ENCODE results near the gene IRX4. TPM values are rescaled to one million over a fixed set of nuclear protein-coding genes. Genes with fewer than 3 reads are reported as not detected.

The IRX4 gene
- total and polyA plus RNA-seq, 4 donors: not detected

GRCh38 chr5:1852324-1852947, 30.3 kb downstream of the IRX4 start:
- H3K9me3 ChIP-seq (ENCODE audit: control insufficient read depth in 4 of 4, low read length in 3 of 4): no peaks in the 10 kb centered on the region
- H3K27me3 ChIP-seq (ENCODE audit: control insufficient read depth in 4 of 4, insufficient read depth in 4 of 4, low read length in 3 of 4): peaks cover 0 to 9% (median 2%) of the 10 kb centered on the region in 4 donors
- no peak overlapping the region for H3K9ac ChIP-seq (ENCODE audit: low read depth in 1 of 2, low read length in 2 of 2)
- no peak overlapping the region for H3K4me3 ChIP-seq (ENCODE audit: low read depth in 1 of 3, low read length in 3 of 3)
- no peak for DNase-seq (ENCODE audit: low spot score)
- H3K4me1 ChIP-seq (ENCODE audit: control insufficient read depth in 4 of 4, insufficient read depth in 4 of 4, low read length in 3 of 4): no peaks in the 10 kb centered on the region
- WGBS: 68% methylated on average over 23 of the region's 23 CpGs
- H3K36me3 ChIP-seq (ENCODE audit: control insufficient read depth in 4 of 4, insufficient read depth in 3 of 4, low read depth in 1 of 4, low read length in 3 of 4): no peaks in the 10 kb centered on the region
- no peak overlapping the region for H3K27ac ChIP-seq (ENCODE audit: low read depth in 1 of 2, low read length in 2 of 2)
- TF ChIP-seq MAX (IDR thresholded peaks at IDR 0.05) (no peak), YY1 (IDR thresholded peaks at IDR 0.05) (no peak), HNF4A (conservative IDR thresholded peaks at IDR 0.05) (no peak), GABPA (IDR thresholded peaks at IDR 0.05 in 1 of 2, conservative IDR thresholded peaks at IDR 0.05 in 1 of 2) (no peak), SP1 (IDR thresholded peaks at IDR 0.05) (no peak), RXRA (IDR thresholded peaks at IDR 0.05) (no peak), JUND (IDR thresholded peaks at IDR 0.05) (no peak), RAD21 (IDR thresholded peaks at IDR 0.05) (no peak), EGR1 (IDR thresholded peaks at IDR 0.05; ENCODE audit: low read depth in 2 of 2) (no peak), TAF1 (conservative IDR thresholded peaks at IDR 0.05) (no peak), HNF4G (IDR thresholded peaks at IDR 0.05) (no peak), FOXA2 (IDR thresholded peaks at IDR 0.05) (no peak), NR2F2 (IDR thresholded peaks at IDR 0.05) (no peak), FOXA1 (IDR thresholded peaks at IDR 0.05) (no peak)
- TF ChIP-seq, protein P1, sequence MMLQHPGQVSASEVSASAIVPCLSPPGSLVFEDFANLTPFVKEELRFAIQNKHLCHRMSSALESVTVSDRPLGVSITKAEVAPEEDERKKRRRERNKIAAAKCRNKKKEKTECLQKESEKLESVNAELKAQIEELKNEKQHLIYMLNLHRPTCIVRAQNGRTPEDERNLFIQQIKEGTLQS (IDR thresholded peaks at IDR 0.05): no peak
- TF ChIP-seq, protein P2, sequence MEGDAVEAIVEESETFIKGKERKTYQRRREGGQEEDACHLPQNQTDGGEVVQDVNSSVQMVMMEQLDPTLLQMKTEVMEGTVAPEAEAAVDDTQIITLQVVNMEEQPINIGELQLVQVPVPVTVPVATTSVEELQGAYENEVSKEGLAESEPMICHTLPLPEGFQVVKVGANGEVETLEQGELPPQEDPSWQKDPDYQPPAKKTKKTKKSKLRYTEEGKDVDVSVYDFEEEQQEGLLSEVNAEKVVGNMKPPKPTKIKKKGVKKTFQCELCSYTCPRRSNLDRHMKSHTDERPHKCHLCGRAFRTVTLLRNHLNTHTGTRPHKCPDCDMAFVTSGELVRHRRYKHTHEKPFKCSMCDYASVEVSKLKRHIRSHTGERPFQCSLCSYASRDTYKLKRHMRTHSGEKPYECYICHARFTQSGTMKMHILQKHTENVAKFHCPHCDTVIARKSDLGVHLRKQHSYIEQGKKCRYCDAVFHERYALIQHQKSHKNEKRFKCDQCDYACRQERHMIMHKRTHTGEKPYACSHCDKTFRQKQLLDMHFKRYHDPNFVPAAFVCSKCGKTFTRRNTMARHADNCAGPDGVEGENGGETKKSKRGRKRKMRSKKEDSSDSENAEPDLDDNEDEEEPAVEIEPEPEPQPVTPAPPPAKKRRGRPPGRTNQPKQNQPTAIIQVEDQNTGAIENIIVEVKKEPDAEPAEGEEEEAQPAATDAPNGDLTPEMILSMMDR (IDR thresholded peaks at IDR 0.05; ENCODE audit: low read depth, low read length, missing input control): no peak
- TF ChIP-seq, protein P3, sequence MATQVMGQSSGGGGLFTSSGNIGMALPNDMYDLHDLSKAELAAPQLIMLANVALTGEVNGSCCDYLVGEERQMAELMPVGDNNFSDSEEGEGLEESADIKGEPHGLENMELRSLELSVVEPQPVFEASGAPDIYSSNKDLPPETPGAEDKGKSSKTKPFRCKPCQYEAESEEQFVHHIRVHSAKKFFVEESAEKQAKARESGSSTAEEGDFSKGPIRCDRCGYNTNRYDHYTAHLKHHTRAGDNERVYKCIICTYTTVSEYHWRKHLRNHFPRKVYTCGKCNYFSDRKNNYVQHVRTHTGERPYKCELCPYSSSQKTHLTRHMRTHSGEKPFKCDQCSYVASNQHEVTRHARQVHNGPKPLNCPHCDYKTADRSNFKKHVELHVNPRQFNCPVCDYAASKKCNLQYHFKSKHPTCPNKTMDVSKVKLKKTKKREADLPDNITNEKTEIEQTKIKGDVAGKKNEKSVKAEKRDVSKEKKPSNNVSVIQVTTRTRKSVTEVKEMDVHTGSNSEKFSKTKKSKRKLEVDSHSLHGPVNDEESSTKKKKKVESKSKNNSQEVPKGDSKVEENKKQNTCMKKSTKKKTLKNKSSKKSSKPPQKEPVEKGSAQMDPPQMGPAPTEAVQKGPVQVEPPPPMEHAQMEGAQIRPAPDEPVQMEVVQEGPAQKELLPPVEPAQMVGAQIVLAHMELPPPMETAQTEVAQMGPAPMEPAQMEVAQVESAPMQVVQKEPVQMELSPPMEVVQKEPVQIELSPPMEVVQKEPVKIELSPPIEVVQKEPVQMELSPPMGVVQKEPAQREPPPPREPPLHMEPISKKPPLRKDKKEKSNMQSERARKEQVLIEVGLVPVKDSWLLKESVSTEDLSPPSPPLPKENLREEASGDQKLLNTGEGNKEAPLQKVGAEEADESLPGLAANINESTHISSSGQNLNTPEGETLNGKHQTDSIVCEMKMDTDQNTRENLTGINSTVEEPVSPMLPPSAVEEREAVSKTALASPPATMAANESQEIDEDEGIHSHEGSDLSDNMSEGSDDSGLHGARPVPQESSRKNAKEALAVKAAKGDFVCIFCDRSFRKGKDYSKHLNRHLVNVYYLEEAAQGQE (IDR thresholded peaks at IDR 0.05): no peak
- TF ChIP-seq, protein P4, sequence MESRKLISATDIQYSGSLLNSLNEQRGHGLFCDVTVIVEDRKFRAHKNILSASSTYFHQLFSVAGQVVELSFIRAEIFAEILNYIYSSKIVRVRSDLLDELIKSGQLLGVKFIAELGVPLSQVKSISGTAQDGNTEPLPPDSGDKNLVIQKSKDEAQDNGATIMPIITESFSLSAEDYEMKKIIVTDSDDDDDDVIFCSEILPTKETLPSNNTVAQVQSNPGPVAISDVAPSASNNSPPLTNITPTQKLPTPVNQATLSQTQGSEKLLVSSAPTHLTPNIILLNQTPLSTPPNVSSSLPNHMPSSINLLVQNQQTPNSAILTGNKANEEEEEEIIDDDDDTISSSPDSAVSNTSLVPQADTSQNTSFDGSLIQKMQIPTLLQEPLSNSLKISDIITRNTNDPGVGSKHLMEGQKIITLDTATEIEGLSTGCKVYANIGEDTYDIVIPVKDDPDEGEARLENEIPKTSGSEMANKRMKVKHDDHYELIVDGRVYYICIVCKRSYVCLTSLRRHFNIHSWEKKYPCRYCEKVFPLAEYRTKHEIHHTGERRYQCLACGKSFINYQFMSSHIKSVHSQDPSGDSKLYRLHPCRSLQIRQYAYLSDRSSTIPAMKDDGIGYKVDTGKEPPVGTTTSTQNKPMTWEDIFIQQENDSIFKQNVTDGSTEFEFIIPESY (IDR thresholded peaks at IDR 0.05): no peak
